GM19023 (cell line): Measurements from ENCODE around the gene KCNIP4.

Experiments
- ATAC-seq: cut with Tn5 transposase; IDR thresholded peaks from one replicate; pipeline ENCODE4 v1.9.1; 2021; ENCODE audit warnings: mild to moderate bottlenecking, moderate library complexity; ENCODE audit not compliant: unreplicated experiment

KCNIP4 gene

DNA sequence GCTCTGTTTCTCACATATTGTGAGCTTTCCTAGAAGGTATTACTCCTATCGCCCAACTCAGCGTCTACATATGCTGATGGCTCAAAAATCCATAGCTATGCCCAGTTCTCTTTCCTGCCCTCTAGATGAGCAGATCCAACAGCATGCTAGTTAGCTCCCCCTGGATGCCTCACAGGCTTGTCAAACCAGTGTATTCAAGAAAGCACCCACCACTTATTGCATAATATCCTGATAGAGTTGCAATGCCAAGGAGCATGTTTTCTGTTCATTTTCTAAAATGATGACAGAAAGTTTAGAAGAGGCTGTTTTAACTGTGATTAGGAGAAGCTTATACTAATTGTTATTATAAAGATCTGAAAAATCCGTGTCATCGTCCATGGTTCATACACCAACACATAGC, 1250.2 kb downstream of the KCNIP4 start:
- ATAC-seq = no peak

DNA sequence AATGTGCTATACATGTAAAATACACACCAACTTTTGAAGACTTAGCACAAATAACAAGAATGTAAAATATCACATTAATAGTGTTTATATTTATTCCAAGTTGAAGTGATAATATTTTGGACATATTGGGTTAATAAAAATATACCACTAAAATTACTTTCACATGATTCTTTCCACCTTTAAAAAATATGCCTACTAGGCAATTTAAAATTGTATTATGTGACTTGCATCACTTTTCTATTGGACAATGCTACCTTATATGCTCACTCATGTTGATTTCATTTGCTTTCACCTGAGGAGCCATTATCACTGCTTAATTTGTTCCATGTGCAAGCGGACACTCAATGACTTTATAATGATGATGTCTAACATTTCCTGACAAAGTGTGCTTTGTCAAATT, 1251.8 kb downstream of the KCNIP4 start:
- no peak for ATAC-seq

DNA sequence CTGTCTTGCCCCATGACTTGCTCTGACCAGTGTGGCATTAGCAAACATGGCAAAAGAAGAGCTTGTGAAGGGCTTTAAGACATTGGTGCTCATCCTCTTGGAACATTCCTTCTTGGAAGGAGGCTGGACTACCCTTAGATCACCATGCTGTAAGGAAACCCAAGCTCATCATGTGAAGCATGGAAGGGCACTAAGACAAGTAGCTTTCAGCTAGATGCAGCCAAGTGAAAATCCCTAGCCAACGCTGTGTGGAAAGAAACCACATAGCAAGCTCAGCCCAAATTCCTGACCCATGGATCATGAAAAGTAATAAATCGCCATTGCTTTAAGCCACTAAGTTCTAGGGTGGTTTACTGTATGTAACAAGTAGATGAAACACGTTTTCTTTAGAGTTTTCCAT, 1260.7 kb downstream of the KCNIP4 start:
- no peak for ATAC-seq

DNA sequence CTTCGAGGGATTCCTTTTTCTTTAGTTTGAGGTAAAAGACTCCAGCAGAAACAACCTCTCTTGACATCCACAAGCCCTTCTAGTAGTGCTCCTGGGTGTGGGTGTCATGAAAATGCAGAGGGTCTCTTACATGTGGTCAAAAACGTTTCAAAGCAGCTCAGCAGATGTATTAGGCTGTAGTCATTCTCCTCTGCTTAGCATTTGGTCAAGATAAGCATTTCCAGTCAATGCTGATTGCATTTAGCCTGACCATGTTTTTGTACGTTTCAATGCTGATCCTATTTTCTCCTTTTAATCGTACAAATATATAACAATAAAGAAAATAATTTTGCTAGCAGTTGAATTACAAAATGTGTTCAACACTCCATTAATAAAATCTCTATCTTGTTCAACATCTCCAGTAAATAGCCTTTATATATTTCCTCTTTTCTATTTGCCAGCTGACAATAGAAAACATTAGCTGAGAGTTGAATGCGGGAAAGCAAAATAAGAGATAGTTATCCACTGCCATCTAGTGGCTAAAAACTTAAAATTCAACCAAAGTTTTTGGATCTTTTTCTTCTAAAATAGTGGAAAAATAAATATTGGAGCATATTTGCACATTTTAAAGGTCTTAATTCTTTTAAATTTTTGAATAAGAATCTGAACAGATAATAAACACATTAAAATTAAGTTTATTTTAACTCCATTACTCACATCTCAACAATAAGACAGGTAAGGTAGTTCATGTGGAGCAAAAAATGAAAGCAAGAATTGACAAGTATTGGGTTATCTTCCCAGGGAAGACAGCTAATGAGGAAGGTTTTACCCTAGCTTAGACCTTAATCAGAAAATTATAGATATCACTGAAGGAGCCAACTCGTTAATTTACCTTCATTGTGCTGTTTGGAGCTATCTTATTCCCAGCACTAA, 1263.5 kb downstream of the KCNIP4 start:
- no peak for ATAC-seq

DNA sequence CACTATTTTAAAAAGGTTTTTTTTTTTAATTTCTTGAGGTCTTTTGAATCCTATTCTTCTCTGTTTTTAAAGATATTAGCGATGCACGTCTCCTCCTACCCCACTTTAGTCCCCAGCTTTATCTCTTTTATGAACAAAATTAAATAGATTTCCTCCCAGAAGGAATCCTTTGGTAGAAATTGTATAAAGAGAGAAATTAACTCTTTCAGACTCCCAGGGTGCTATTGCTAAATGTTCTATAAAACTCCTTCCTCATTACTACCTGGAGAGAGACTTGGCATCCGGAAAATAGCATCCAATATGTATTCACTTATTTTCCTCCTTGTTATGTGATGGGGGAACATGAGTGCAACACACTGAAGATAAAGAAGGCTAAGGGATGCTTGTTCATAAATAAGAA, 1264.8 kb downstream of the KCNIP4 start:
- no peak for ATAC-seq

DNA sequence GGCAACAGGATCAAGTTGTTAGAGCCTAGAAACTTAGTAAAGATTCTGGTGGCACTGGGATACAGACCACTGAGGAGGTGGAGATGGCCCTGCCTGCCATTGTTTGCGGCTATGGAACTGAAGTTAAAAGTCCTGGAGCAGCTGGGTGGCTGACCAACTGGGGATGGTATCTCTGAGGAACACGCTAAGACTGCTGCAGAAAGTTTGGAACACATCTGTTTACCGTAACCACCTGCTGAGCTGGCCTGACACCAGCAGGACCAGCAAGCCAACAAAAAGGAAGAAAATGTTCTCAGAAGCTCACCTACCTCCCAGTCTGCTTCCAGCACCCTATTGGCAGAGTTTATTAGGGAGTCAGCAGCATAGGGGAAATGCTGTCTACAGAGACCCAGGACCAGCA, 1265.7 kb downstream of the KCNIP4 start:
- no peak for ATAC-seq

DNA sequence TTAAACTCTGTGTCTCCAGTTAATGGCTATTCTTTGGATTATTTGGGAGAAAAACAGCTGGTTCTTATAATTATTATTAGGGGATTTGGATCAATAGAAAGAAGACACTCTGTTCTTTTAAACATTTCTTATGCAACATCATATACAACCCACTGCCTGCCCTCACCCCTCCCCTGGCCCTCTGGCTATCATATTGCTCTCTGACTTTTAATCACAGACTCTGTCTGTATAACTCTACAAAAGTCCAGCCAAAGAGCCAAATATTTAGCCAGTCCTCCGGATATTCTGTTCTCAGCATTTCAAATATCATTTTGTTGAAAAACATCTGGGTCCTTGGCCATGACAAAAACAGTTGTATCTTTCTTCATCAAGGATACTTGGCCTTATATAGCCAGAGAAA, 1267.3 kb downstream of the KCNIP4 start:
- ATAC-seq = no peak

DNA sequence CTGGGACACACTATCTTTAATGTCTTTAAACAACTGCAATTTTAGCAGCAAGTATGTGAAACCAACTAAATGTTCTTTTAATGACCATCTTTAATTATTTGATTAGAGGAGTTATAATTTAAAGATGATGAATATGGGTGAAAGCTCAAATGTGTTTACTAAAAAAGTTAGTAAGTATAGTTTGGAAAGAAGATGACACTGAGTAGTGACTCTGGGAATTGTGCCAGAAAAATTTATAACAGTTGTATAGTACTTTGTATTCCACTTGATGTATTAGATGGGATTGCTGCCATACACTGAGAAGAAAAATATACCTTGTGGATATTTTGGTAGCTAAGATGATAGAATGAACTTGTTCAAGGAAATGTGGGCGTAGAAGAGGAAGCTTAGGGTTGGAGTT, 1267.8 kb downstream of the KCNIP4 start:
- no peak for ATAC-seq

DNA sequence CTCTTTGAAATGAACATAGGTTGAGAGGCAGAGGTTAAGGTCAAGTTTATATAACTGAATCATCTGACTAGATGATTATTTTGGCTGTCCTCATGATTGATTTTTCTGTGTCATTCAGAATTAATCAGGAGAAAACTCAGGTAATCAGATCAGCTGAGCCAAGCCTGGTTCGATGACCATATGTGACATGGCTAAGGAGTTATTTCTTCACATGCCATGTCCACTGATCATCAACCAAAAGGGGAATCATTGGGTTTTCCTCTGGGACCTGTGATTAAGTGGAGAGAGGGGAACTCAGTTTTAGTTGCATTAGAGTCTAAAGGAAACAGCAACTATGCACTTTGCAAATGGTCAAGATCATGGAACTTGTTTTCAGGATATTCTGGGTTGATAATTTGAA, 1268.6 kb downstream of the KCNIP4 start:
- no peak for ATAC-seq
